GM18951 (cell line): ENCODE data around the gene MTCH2.

Experiments
- POLR2A ChIP-seq: IDR thresholded peaks from 4 replicates; pipeline ENCODE4 v1.6.1; 2011; ENCODE audit warnings: mild to moderate bottlenecking; ENCODE audit not compliant: insufficient read length, insufficient read depth; ENCODE audit errors: extremely low read depth
- in situ Hi-C: fragments of 300-500 bp; cut with MboI; formaldehyde crosslinking; loops from one replicate; pipeline ENCODE4 v1.12.0; 2022; ENCODE audit warnings: low sequenced_read_pairs, mixed read lengths, inconsistent platforms; ENCODE audit not compliant: unreplicated experiment

The MTCH2 gene

DNA sequence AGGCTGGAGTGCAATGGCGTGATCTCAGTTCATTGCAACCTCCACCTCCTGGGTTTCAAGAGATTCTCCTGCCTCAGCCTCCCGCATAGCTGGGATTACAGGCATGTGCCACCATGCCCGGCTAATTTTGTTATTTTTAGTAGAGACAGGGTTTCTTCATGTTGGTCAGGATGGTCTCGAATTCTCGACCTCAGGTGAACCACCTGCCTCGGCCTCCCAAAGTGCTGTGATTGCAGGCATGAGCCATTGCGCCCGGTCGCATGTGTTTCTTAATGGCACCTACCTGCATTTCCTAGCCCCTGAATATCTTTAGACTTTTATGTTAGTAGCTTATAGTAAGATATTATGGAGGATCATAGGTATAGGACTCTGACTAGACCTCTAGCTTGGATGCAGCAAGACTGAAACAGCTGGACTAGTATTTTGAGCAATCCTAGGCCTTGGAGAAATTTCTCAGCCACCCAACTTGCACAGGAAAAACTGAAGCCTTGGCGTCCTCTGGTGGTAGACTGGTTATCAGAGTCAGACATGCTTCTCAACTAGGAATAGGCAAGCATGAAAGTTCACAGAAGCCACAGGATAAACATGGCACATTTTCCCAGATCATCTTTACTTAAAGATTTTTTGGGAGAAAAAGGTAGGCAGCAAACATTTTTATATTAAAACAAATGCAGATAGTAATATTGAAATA is 25.5 kb downstream of the MTCH2 start:
- no peak for TF ChIP-seq POLR2A
- in situ Hi-C loops, result no loop called here

- in situ Hi-C loops, result no loop called here
- no peak for TF ChIP-seq POLR2A
Observed at GRCh38 chr11:47615249-47615648, 27.1 kb downstream of the MTCH2 start.

DNA sequence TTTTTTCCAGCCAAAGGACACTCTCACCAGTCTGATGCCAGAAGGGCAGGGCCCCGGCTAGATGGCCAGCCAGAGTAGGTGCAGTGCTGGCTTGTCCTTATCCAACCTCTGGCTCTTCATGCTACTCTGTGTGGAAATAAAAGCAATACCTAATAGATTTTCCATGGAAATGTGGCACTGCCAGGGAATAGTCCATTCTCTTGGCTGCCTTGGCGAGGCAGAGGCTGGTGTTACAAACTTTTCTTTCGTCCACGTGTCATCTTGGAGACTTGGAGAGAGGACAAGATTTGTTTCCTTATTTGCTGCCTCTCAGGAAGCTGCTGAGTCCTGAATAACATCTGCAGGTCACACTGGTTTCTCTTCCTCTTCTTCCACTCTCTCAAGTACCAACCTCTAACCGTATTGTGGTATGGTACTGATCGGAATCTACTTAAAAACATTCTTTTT is 31.0 kb downstream of the MTCH2 start:
- in situ Hi-C loops, result no loop called here

DNA sequence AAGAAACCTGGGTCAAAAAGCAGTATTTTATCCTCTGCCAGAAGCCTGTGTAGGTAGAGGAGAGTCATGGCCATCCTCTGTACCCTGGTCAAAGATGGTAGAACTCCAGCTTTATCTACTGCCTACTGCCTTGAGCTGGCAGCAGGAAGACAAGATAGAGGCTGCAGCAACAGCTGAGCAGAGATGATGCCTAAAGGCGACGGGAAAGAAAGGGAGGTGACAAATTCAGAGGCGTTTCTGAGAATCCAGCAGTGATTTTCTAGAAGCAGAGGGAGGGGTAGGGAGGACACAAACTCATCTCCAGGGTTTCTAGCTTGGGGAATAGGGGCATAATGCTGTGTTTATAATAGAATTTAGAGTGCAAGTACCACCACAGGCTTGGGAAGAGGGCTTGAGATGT is 32.7 kb downstream of the MTCH2 start:
- TF ChIP-seq POLR2A, result no peak

More for the DNA sequence above, 31.0 kb downstream of the MTCH2 start:
- no peak for TF ChIP-seq POLR2A

GRCh38 chr11:47607380-47607779 is 35.0 kb downstream of the MTCH2 start:
- TF ChIP-seq POLR2A, result no peak
- in situ Hi-C loops, result no loop called here

More for the DNA sequence above, 32.7 kb downstream of the MTCH2 start:
- in situ Hi-C loops, result no loop called here

DNA sequence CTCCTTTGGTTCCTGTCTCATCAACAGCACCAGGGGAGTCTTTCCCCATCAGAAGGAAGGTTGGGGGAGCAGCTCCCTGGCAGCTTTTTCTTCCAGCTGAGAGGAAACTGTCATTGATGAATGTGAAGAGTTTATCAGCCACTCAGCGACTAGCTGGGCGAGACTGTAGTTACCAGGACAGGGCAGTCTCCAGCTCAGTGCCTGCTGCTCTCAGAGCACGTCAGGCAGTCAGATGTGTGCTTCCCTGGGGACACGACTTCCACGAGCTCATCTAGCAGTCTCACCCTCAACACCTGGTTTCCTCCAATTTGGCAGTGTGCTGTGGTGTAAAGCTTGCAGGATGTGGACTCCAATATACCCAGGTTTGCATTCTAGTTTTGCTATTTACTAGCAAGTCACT is 35.6 kb downstream of the MTCH2 start:
- no peak for TF ChIP-seq POLR2A
- in situ Hi-C loops, result no loop called here

GRCh38 chr11:47605921-47606320 is 36.4 kb downstream of the MTCH2 start:
- in situ Hi-C loops, result no loop called here
- no peak for TF ChIP-seq POLR2A

- TF ChIP-seq POLR2A, result no peak
- in situ Hi-C loops, result no loop called here
Observed at GRCh38 chr11:47603295-47603694, 39.1 kb downstream of the MTCH2 start.

- in situ Hi-C loops, result no loop called here
- TF ChIP-seq POLR2A, result no peak
Observed at GRCh38 chr11:47599902-47600301, 42.5 kb downstream of the MTCH2 start.

DNA sequence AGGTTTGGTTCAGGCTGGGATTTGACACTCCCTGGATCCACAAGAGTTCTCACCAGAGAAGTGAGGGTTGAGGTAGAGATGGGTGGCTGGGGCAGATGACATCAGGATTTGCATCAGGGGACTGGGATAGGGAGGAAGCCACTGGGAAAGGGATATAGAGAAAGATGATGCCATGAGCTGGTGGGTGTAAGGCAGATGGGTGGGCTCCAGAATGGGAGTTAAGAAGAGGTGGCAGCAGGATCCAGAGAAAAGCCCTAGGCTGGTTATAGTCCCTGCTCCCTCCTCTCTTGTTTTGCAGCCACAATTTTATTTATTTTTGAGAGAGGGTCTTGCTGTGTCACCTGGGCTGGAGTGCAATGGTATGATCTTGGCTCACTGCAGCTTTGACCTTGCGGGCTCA is 46.4 kb downstream of the MTCH2 start:
- in situ Hi-C loops, result no loop called here
- no peak for TF ChIP-seq POLR2A

DNA sequence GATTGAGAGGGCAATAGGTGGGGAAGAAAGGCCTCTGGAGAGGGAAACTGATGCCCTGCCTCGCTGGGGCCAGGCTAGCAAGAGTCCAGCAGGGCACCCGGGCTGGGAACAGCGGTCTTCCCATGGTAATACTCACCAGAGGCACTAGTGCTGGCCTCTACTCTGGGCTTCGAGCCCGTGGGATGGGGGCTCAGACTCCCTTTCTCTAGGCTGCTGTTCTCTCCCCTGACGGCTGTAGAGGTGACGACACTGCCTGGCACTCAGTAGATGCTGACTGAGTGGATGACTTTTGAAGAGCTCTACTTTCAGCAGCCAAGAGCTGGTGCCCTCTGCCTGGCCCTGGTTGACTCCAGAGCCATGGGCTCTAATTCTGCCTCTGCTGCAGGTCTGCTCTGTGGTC is 47.3 kb downstream of the MTCH2 start:
- TF ChIP-seq POLR2A, result no peak
- in situ Hi-C loops, result no loop called here

GRCh38 chr11:47593934-47594855 is 48.2 kb downstream of the MTCH2 start, which contains the start of gene C1QTNF4:
Gene C1QTNF4 (minus strand): TSS chr11:47594411. CDS start chr11:47590810, 3,601 bp downstream.
- in situ Hi-C loops, result no loop called here
- no peak for TF ChIP-seq POLR2A

DNA sequence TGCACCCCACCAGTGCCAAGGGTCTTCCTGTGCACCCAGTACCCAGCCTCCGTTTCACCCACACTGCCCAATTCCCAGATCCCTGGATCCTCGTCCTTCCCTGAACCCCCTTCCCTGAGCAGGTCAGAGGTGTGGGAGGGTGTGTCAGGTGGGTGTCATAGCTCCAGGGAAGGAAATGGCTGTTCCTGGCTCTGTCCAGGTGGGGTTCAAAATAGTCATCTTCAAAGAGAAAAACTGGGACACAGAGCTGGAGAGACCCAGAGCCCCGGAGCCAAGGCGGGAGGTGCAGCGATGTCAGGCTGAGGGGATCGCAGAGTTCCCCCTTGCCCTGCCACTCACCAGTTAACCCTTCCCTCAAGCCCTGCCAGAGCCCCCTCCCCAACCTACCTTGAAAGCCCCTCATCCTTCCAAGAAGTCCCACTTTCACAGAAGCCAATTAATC is 48.8 kb downstream of the MTCH2 start:
- in situ Hi-C loops, result no loop called here
- no peak for TF ChIP-seq POLR2A
